Dermis microvascular lymphatic vessel endothelial cell (primary cell): ENCODE results near the gene DMD. TPM values are rescaled to one million over a fixed set of nuclear protein-coding genes. Genes with fewer than 3 reads are reported as not detected.

ENCODE experiments used
- DNase-seq, 2 donors: peaks; one replicate each; pipeline versions ENCODE4 v3.0.0 to v3.0.0-alpha.2; 2010; ENCODE audit warnings: low read depth in 2 of 2
- total RNA-seq: library from RNA; depleted of rRNA; stranded (reverse); fragments of >200 nt; gene quantifications from 2 replicates; pipeline ENCODE4 v1.2.1, GENCODE V29; 2014

Gene DMD
- total RNA-seq, 1 donor from 2014 or later: 1.8 TPM

- no peak for DNase-seq
Measured at GRCh38 chrX:31136144-31136611, 2075.2 kb downstream of the DMD start.

- no peak for DNase-seq
Measured at GRCh38 chrX:31132821-31133241, 2078.5 kb downstream of the DMD start.

GRCh38 chrX:31130457-31131220 lies 2080.7 kb downstream of the DMD start:
- no peak for DNase-seq

- peak in 1 of 2 donors; percentile 48 for DNase-seq
Measured at GRCh38 chrX:31128855-31129254, 2082.5 kb downstream of the DMD start.

- DNase-seq: no peak
Measured at GRCh38 chrX:31127716-31128115, 2083.6 kb downstream of the DMD start.

- DNase-seq: no peak
Measured at GRCh38 chrX:31126205-31126604, 2085.1 kb downstream of the DMD start.

- DNase-seq: peak; percentile 30 to 36
Measured at GRCh38 chrX:31124536-31124935, 2086.8 kb downstream of the DMD start.

- no peak for DNase-seq
Measured at GRCh38 chrX:31123335-31123734, 2088.0 kb downstream of the DMD start.

GRCh38 chrX:31117266-31117665 lies 2094.1 kb downstream of the DMD start:
- peak in 1 of 2 donors; percentile 2 for DNase-seq

GRCh38 chrX:31115398-31115797 lies 2096.0 kb downstream of the DMD start:
- no peak for DNase-seq

GRCh38 chrX:31114858-31115257 lies 2096.5 kb downstream of the DMD start:
- no peak for DNase-seq

GRCh38 chrX:31112226-31112999 lies 2098.9 kb downstream of the DMD start:
- no peak for DNase-seq

- no peak for DNase-seq
Measured at GRCh38 chrX:31110657-31111056, 2100.7 kb downstream of the DMD start.

- DNase-seq: peak in 1 of 2 donors; percentile 0
Measured at GRCh38 chrX:31099536-31100090, 2111.7 kb downstream of the DMD start.

GRCh38 chrX:31098079-31098478 lies 2113.3 kb downstream of the DMD start:
- peak in 1 of 2 donors; percentile 2 for DNase-seq

- no peak for DNase-seq
Measured at GRCh38 chrX:31093639-31093975, 2117.7 kb downstream of the DMD start.

GRCh38 chrX:31092970-31093638 lies 2118.2 kb downstream of the DMD start:
- DNase-seq: no peak

GRCh38 chrX:31092476-31092875 lies 2118.9 kb downstream of the DMD start:
- no peak for DNase-seq

GRCh38 chrX:31091819-31092218 lies 2119.5 kb downstream of the DMD start:
- DNase-seq: no peak

GRCh38 chrX:31074522-31074921 lies 2136.8 kb downstream of the DMD start:
- no peak for DNase-seq

- no peak for DNase-seq
Measured at GRCh38 chrX:31071725-31072124, 2139.6 kb downstream of the DMD start, which contains the start of gene FTHL17. Gene FTHL17, minus strand, starts transcription at chrX:31072041. Its CDS starts 88 bp downstream, at chrX:31071953.

GRCh38 chrX:31071262-31071661 lies 2140.1 kb downstream of the DMD start:
- DNase-seq: no peak
